Measurements from ENCODE around the gene HCST. TPM values are rescaled to one million over a fixed set of nuclear protein-coding genes. Genes with fewer than 3 reads are reported as not detected.

Gene HCST
- total and polyA plus RNA-seq, 8 donors, result 5.0 to 12.5 (median 9.2) TPM; not detected in 3

DNA sequence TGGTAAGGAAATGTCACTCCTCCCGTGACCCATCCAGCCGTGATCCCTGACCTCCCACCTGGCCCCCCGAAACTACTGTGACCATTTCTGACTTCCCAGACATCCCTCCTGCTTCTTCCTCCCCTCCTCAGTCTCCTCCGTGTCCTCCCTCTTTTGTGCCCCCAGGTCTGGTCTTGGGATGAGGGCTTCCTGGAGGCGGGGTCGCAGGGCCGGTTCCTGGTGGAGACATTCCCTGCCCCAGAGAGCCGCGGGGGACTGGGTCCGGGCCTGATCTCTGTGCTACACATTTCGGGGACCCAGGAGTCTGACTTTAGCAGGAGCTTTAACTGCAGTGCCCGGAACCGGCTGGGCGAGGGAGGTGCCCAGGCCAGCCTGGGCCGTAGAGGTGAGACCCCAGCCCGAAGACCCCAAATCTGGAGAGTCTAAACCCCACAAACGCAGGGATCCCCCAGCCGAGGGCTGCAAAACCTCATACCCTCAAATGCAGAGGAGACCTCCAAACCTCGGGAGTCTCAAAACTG is 40.6 kb upstream of the HCST start:
- DNase-seq, result no peak
- peaks cover 6 to 88% (median 38%) of the 10 kb centered on the region in 3 donors for H3K27me3 ChIP-seq

DNA sequence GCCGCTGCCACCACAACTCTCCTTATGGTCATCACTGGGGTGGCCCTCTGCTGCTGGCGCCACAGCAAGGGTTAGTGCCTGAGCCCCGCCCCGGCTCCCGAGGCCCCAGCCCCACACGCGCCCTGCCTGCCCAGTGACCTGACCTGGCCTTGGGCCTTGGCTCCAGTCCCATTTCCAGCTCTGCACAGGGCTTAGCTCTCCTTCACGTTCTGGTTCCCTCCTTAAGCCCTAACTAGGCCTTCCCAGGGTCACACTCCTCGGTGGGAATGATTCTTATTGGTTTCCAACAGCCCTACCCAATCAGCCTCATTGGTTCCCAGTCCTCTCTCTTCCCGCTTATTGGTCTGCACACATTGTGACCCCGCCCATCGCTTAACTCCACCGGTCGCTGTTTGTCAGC is 39.8 kb upstream of the HCST start:
- intact Hi-C loops (cut with DNase I; ENCODE audit: low total_unique reads), result no loop called here
- Histone ChIP-seq H3K4me1 (peaks cover 0 to 14% (median 11%) of the 10 kb centered on the region in 4 donors), H3K9me3 (no peaks in the 10 kb centered on the region), H3K36me3 (no peaks in the 10 kb centered on the region), H3K4me3 (no peak overlapping the region), H3K27me3 (peaks cover 6 to 88% (median 29%) of the 10 kb centered on the region in 3 donors), H3K27ac (no peak overlapping the region)
- DNase-seq, result no peak
- 56 to 83% (median 69%) methylated on average over 8 to 14 of the region's 14 CpGs for WGBS, 5 donors
- no peak for TF ChIP-seq EP300 (IDR thresholded peaks at IDR 0.05)
- TF ChIP-seq, protein P1, sequence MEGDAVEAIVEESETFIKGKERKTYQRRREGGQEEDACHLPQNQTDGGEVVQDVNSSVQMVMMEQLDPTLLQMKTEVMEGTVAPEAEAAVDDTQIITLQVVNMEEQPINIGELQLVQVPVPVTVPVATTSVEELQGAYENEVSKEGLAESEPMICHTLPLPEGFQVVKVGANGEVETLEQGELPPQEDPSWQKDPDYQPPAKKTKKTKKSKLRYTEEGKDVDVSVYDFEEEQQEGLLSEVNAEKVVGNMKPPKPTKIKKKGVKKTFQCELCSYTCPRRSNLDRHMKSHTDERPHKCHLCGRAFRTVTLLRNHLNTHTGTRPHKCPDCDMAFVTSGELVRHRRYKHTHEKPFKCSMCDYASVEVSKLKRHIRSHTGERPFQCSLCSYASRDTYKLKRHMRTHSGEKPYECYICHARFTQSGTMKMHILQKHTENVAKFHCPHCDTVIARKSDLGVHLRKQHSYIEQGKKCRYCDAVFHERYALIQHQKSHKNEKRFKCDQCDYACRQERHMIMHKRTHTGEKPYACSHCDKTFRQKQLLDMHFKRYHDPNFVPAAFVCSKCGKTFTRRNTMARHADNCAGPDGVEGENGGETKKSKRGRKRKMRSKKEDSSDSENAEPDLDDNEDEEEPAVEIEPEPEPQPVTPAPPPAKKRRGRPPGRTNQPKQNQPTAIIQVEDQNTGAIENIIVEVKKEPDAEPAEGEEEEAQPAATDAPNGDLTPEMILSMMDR (IDR thresholded peaks at IDR 0.05), result no peak
- no peak for TF ChIP-seq POLR2AphosphoS5 (IDR thresholded peaks at IDR 0.05)
- TF ChIP-seq POLR2A (IDR thresholded peaks at IDR 0.05), result no peak

More for the DNA sequence above, 40.6 kb upstream of the HCST start:
- intact Hi-C loops (cut with DNase I; ENCODE audit: low total_unique reads), result no loop called here
- Histone ChIP-seq H3K4me3 (no peak overlapping the region), H3K36me3 (no peaks in the 10 kb centered on the region), H3K4me1 (peaks cover 6 to 21% (median 18%) of the 10 kb centered on the region in 4 donors), H3K9me3 (no peaks in the 10 kb centered on the region), H3K27ac (no peak overlapping the region)
- TF ChIP-seq, protein P1 (IDR thresholded peaks at IDR 0.05), result no peak
- TF ChIP-seq POLR2A (IDR thresholded peaks at IDR 0.05), result no peak
- TF ChIP-seq POLR2AphosphoS5 (IDR thresholded peaks at IDR 0.05), result no peak
- no peak for TF ChIP-seq EP300 (IDR thresholded peaks at IDR 0.05)
- 49 to 60% (median 59%) methylated on average over 19 of the region's 19 CpGs for WGBS, 5 donors

DNA sequence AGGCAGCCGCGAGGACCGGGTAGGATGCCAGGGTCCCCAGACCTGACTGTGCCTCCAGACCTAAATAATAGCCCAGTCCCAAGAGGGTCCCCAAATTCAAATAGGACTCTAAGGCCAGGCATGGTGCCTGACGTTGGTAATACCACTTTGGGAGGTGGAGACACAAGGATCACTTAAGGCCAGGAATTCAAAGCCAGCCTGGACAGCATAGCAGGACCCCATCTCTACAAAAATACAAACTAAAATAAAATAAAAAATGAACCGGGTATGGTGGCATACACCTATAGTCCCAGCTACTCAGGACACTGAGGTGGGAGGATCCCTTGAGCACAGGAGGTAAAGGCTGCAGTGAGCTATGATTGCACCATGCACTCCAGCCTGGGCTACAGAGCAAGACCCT is 39.3 kb upstream of the HCST start:
- 88 to 95% (median 90%) methylated on average over 5 of the region's 5 CpGs for WGBS, 5 donors
- Histone ChIP-seq H3K9me3 (no peaks in the 10 kb centered on the region), H3K4me3 (no peak overlapping the region), H3K36me3 (no peaks in the 10 kb centered on the region), H3K4me1 (peaks cover 1 to 17% (median 13%) of the 10 kb centered on the region in 4 donors), H3K27ac (no peak overlapping the region), H3K27me3 (peaks cover 6 to 88% (median 29%) of the 10 kb centered on the region in 3 donors)
- DNase-seq, result no peak
- intact Hi-C loops (cut with DNase I; ENCODE audit: low total_unique reads), result no loop called here
- TF ChIP-seq, protein P1 (IDR thresholded peaks at IDR 0.05), result no peak
- no peak for TF ChIP-seq POLR2AphosphoS5 (IDR thresholded peaks at IDR 0.05)
- no peak for TF ChIP-seq EP300 (IDR thresholded peaks at IDR 0.05)
- no peak for TF ChIP-seq POLR2A (IDR thresholded peaks at IDR 0.05)

DNA sequence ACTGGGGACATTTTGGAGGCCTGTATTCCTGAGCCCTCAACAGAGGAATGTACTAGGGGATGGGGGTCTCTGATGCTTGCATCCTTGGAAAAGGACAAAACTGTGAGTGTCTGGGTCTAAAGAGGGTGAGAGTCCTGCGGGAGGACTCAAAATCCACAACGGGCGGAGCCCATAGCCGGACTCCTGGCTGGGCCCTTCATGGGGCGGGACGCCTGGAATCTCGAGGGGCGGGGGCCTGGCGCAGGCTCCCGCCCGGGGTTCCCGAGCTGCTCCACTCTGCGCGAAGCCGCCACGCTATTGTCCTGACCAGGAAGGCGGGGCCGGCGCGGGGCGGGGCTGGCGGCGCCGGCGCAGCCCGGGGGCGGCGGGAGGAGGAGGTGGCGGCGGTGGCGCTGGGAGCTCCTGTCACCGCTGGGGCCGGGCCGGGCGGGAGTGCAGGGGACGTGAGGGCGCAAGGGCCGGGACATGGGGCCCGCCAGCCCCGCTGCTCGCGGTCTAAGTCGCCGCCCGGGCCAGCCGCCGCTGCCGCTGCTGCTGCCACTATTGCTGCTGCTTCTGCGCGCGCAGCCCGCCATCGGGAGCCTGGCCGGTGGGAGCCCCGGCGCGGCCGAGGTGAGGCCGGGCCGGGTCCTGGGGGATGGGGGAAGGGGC is 34.0 kb upstream of the HCST start, which contains the start of gene APLP1:
APLP1 (plus strand) TSS at position 403 of the 651 bp plus-strand sequence; CDS start at position 466, 63 bp downstream.
- Histone ChIP-seq H3K4me3 (peak within 1 kb of the TSS; percentile 56 to 63 (median 58)), H3K27ac (peak within 1 kb of the TSS; percentile 42 to 79 (median 67)), H3K4me1 (peaks cover 21 to 27% (median 24%) of the 10 kb centered on the region in 4 donors), H3K27me3 (peaks cover 0 to 80% (median 17%) of the 10 kb centered on the region in 3 donors), H3K9me3 (no peaks in the 10 kb centered on the region), H3K36me3 (peaks cover 0 to 6% (median 0%) of the 10 kb centered on the region in 4 donors)
- TF ChIP-seq EP300 (IDR thresholded peaks at IDR 0.05) (no peak), POLR2A (IDR thresholded peaks at IDR 0.05) (no peak), POLR2AphosphoS5 (IDR thresholded peaks at IDR 0.05) (no peak)
- TF ChIP-seq, protein P1 (IDR thresholded peaks at IDR 0.05), result no peak
- intact Hi-C loops (cut with DNase I; ENCODE audit: low total_unique reads), result no loop called here
- DNase-seq, result peak; percentile 86 to 90
- 0 to 2% (median 1%) methylated on average over 4 to 58 of the region's 60 CpGs for WGBS, 5 donors
